Eye (tissue), 1 donor: ENCODE measurements around the gene VSIG2.

ENCODE experiments used
- DNase-seq: peaks from one replicate; pipeline ENCODE4 v3.0.0-alpha.2; 2015

Gene VSIG2

GRCh38 chr11:124763156-124763947 is 11.3 kb upstream of the VSIG2 start:
- DNase-seq: peak; percentile 89

- no peak for DNase-seq
Observed at GRCh38 chr11:124762624-124763155, 10.6 kb upstream of the VSIG2 start.

GRCh38 chr11:124762105-124762623 is 10.1 kb upstream of the VSIG2 start, which contains the start of gene ESAM:
ESAM (minus strand) TSS chr11:124762290; CDS start chr11:124762154, 136 bp downstream.
- DNase-seq: no peak

GRCh38 chr11:124761301-124762104 is 9.4 kb upstream of the VSIG2 start:
- DNase-seq: no peak

GRCh38 chr11:124760806-124761205 is 8.8 kb upstream of the VSIG2 start:
- no peak for DNase-seq

- no peak for DNase-seq
Observed at GRCh38 chr11:124760205-124760652, 8.2 kb upstream of the VSIG2 start.

- DNase-seq: peak; percentile 70
Observed at GRCh38 chr11:124759266-124760204, 7.5 kb upstream of the VSIG2 start.

- DNase-seq: peak; percentile 92
Observed at GRCh38 chr11:124758355-124759265, 6.6 kb upstream of the VSIG2 start.

GRCh38 chr11:124757320-124757719 is 5.3 kb upstream of the VSIG2 start:
- DNase-seq: no peak

- DNase-seq: no peak
Observed at GRCh38 chr11:124756753-124757227, 4.7 kb upstream of the VSIG2 start.

GRCh38 chr11:124756033-124756752 is 4.1 kb upstream of the VSIG2 start:
- no peak for DNase-seq

- no peak for DNase-seq
Observed at GRCh38 chr11:124754710-124755109, 2.7 kb upstream of the VSIG2 start.

GRCh38 chr11:124754309-124754708 is 2.3 kb upstream of the VSIG2 start:
- DNase-seq: no peak

GRCh38 chr11:124753624-124754023 is 1.6 kb upstream of the VSIG2 start:
- no peak for DNase-seq

- DNase-seq: no peak
Observed at GRCh38 chr11:124753205-124753604, 1.1 kb upstream of the VSIG2 start.

- DNase-seq: no peak
Observed at GRCh38 chr11:124752471-124753102, 532 bp upstream of the VSIG2 start.

GRCh38 chr11:124751391-124751740 is 689 bp downstream of the VSIG2 start:
- DNase-seq: no peak

- no peak for DNase-seq
Observed at GRCh38 chr11:124749912-124750311, 2.1 kb downstream of the VSIG2 start.

- DNase-seq: no peak
Observed at GRCh38 chr11:124748481-124749343, 3.3 kb downstream of the VSIG2 start.
